ENCODE data around the gene SLC12A1.

The SLC12A1 gene

GRCh38 chr15:48244921-48245320 is 38.8 kb downstream of the SLC12A1 start:
- no peak for DNase-seq

- DNase-seq = no peak
These were observed 42.3 kb downstream of the SLC12A1 start for GRCh38 chr15:48248414-48248813.

GRCh38 chr15:48250640-48251076 is 44.6 kb downstream of the SLC12A1 start:
- DNase-seq = peak in 1 of 2 donors; percentile 2

- DNase-seq = no peak
These were observed 47.1 kb downstream of the SLC12A1 start for GRCh38 chr15:48253172-48253571.

- DNase-seq = no peak
These were observed 59.0 kb downstream of the SLC12A1 start for GRCh38 chr15:48265135-48265534.

- DNase-seq = no peak
These were observed 60.1 kb downstream of the SLC12A1 start for GRCh38 chr15:48266024-48266689.

GRCh38 chr15:48267766-48268165 is 61.7 kb downstream of the SLC12A1 start:
- DNase-seq = no peak

- no peak for DNase-seq
These were observed 66.9 kb downstream of the SLC12A1 start for GRCh38 chr15:48273049-48273448.

GRCh38 chr15:48278666-48279065 is 72.6 kb downstream of the SLC12A1 start:
- DNase-seq = no peak

GRCh38 chr15:48279608-48280007 is 73.5 kb downstream of the SLC12A1 start:
- DNase-seq = no peak

GRCh38 chr15:48281674-48282073 is 75.6 kb downstream of the SLC12A1 start:
- DNase-seq = no peak

GRCh38 chr15:48282216-48282615 is 76.1 kb downstream of the SLC12A1 start:
- no peak for DNase-seq

GRCh38 chr15:48283396-48284145 is 77.5 kb downstream of the SLC12A1 start:
- no peak for DNase-seq

GRCh38 chr15:48285329-48286214 is 79.5 kb downstream of the SLC12A1 start:
- peak; percentile 26 to 54 for DNase-seq

GRCh38 chr15:48289628-48290027 is 83.5 kb downstream of the SLC12A1 start:
- no peak for DNase-seq

- no peak for DNase-seq
These were observed 86.4 kb downstream of the SLC12A1 start for GRCh38 chr15:48292458-48292857.

- DNase-seq = no peak
These were observed 91.6 kb downstream of the SLC12A1 start for GRCh38 chr15:48297668-48298067.

- DNase-seq = no peak
These were observed 92.8 kb downstream of the SLC12A1 start for GRCh38 chr15:48298914-48299313.

GRCh38 chr15:48300038-48300437 is 93.9 kb downstream of the SLC12A1 start:
- DNase-seq = no peak

- DNase-seq = no peak
These were observed 98.3 kb downstream of the SLC12A1 start for GRCh38 chr15:48304398-48304797.

- DNase-seq = no peak
These were observed 100.5 kb downstream of the SLC12A1 start for GRCh38 chr15:48306639-48307038.

- DNase-seq = no peak
These were observed 101.5 kb downstream of the SLC12A1 start for GRCh38 chr15:48307586-48307985.

- DNase-seq = no peak
These were observed 103.6 kb downstream of the SLC12A1 start for GRCh38 chr15:48309740-48310139.
